ENCODE measurements around the gene ADAMTS2. TPM values are rescaled to one million over a fixed set of nuclear protein-coding genes. Genes with fewer than 3 reads are reported as not detected.

ADAMTS2 gene
- total and polyA plus RNA-seq, 2 donors from 2014 or later: 2.0 to 13.6 TPM

DNA sequence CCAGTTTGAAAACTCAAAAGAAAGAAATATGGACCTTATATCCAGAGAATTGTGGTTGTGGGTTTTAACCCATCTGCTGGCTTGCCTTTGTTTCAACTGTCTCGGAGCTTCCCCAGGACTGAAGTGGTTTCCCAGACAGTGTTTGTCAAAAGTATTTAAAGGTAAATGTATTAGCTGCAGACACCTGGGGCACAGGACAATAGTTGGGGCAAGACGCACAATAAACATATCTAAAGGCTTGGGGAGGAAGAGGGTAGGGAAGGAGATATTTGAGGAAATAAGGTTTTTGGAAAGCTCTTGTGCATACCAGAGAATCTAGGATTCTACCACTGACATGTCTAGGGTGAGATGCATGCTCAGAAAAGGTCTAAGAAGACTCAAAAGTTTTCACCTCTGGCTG lies 99.0 kb downstream of the ADAMTS2 start:
- no peak overlapping the region for H3K4me3 ChIP-seq (ENCODE audit: low read length in 3 of 3)
- no peaks in the 10 kb centered on the region for H3K9me3 ChIP-seq (ENCODE audit: control insufficient read depth in 2 of 3, insufficient read depth in 1 of 3, low read length in 3 of 3)
- no peak for DNase-seq
- TF ChIP-seq, protein P1, sequence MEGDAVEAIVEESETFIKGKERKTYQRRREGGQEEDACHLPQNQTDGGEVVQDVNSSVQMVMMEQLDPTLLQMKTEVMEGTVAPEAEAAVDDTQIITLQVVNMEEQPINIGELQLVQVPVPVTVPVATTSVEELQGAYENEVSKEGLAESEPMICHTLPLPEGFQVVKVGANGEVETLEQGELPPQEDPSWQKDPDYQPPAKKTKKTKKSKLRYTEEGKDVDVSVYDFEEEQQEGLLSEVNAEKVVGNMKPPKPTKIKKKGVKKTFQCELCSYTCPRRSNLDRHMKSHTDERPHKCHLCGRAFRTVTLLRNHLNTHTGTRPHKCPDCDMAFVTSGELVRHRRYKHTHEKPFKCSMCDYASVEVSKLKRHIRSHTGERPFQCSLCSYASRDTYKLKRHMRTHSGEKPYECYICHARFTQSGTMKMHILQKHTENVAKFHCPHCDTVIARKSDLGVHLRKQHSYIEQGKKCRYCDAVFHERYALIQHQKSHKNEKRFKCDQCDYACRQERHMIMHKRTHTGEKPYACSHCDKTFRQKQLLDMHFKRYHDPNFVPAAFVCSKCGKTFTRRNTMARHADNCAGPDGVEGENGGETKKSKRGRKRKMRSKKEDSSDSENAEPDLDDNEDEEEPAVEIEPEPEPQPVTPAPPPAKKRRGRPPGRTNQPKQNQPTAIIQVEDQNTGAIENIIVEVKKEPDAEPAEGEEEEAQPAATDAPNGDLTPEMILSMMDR (IDR thresholded peaks at IDR 0.05; ENCODE audit: borderline replicate concordance, extremely low read depth, insufficient read depth): no peak
- FAIRE-seq: no peak
- H3K9ac ChIP-seq (ENCODE audit: low read length in 3 of 3): no peak overlapping the region
- intact Hi-C loops (cut with DNase I): no loop called here
- no peaks in the 10 kb centered on the region for H3K27me3 ChIP-seq (ENCODE audit: control insufficient read depth, insufficient read depth, low read length)
- no peaks in the 10 kb centered on the region for H3K4me1 ChIP-seq (ENCODE audit: control insufficient read depth in 2 of 3, insufficient read depth in 2 of 3, low read depth in 1 of 3, low read length in 3 of 3)
- no peaks in the 10 kb centered on the region for H3K36me3 ChIP-seq (ENCODE audit: control insufficient read depth in 2 of 3, insufficient read depth in 3 of 3, low read length in 3 of 3)
- H3K27ac ChIP-seq (ENCODE audit: low read depth in 2 of 2, low read length in 2 of 2): no peak overlapping the region

DNA sequence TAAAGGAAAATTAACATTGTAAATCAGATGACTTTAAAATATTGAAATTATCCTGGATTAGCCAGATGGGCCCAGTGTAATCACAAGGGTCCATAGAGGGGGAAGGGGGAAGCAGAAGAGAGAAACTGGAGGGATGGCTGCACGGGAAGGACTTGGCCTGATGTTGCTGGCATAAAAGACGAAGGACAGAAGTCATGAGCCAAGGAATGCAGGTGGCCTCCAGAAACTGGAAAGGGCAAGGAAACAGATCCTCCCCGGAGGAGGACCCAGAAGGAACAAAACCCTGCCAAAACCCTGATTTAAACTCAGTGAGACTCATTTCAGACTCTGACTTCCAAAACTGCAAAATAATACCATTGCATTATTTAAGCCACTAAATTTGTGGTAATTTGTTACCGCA lies 100.2 kb downstream of the ADAMTS2 start:
- Histone ChIP-seq H3K27me3 (ENCODE audit: control insufficient read depth, insufficient read depth, low read length) (no peaks in the 10 kb centered on the region), H3K36me3 (ENCODE audit: control insufficient read depth in 2 of 3, insufficient read depth in 3 of 3, low read length in 3 of 3) (no peaks in the 10 kb centered on the region), H3K4me3 (ENCODE audit: low read length in 3 of 3) (no peak overlapping the region), H3K9ac (ENCODE audit: low read length in 3 of 3) (no peak overlapping the region), H3K27ac (ENCODE audit: low read depth in 2 of 2, low read length in 2 of 2) (no peak overlapping the region), H3K9me3 (ENCODE audit: control insufficient read depth in 2 of 3, insufficient read depth in 1 of 3, low read length in 3 of 3) (no peaks in the 10 kb centered on the region), H3K4me1 (ENCODE audit: control insufficient read depth in 2 of 3, insufficient read depth in 2 of 3, low read depth in 1 of 3, low read length in 3 of 3) (peaks cover 0 to 3% (median 0%) of the 10 kb centered on the region in 3 donors)
- intact Hi-C loops (cut with DNase I): no loop called here
- FAIRE-seq (no peak), DNase-seq (peak in 1 of 5 donors; percentile 8)
- TF ChIP-seq, protein P1 (IDR thresholded peaks at IDR 0.05; ENCODE audit: borderline replicate concordance, extremely low read depth, insufficient read depth): no peak

DNA sequence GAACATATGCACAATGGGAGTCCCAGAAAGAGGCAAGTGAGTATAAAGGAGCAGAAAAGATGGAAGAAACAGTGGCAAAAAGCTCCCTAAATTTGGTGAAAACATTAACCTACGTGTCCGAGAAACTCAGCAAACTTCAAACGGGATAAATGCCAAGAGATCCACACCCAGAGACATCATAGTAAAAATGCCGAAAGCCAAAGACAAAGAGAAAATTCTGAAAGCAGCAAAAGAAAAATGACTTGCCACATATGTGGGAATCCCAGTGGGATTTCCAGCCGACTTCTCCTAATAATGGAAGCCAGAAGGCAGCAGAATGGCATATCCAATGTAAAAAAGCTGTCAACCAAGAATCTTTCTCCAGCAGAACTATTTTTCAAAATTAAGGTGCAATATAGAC lies 101.2 kb downstream of the ADAMTS2 start:
- no peaks in the 10 kb centered on the region for H3K9me3 ChIP-seq (ENCODE audit: control insufficient read depth in 2 of 3, insufficient read depth in 1 of 3, low read length in 3 of 3)
- no peak overlapping the region for H3K4me3 ChIP-seq (ENCODE audit: low read length in 3 of 3)
- H3K27ac ChIP-seq (ENCODE audit: low read depth in 2 of 2, low read length in 2 of 2): no peak overlapping the region
- no peaks in the 10 kb centered on the region for H3K27me3 ChIP-seq (ENCODE audit: control insufficient read depth, insufficient read depth, low read length)
- TF ChIP-seq, protein P1 (IDR thresholded peaks at IDR 0.05; ENCODE audit: borderline replicate concordance, extremely low read depth, insufficient read depth): no peak
- no peaks in the 10 kb centered on the region for H3K36me3 ChIP-seq (ENCODE audit: control insufficient read depth in 2 of 3, insufficient read depth in 3 of 3, low read length in 3 of 3)
- no peak for DNase-seq
- H3K4me1 ChIP-seq (ENCODE audit: control insufficient read depth in 2 of 3, insufficient read depth in 2 of 3, low read depth in 1 of 3, low read length in 3 of 3): peaks cover 0 to 3% (median 0%) of the 10 kb centered on the region in 3 donors
- no peak overlapping the region for H3K9ac ChIP-seq (ENCODE audit: low read length in 3 of 3)
- intact Hi-C loops (cut with DNase I): no loop called here
- no peak for FAIRE-seq

DNA sequence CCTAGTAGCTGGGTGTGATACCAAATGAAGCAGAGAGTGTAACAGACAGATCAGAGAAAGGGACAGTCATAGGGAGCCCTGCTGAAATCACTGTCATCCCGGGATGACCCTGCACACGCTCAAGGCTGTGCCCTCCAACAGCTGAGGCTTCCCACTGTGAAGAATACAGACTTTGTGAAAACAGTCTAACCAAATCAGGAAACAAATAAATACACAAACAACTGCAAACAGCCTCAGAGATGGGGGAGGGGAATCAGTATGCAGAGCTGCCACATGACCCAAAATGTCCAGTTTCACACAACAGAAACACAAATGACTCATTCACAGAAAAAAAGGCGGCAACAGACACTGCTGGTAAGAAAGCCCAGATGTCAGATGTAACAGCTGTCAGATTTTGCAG lies 101.9 kb downstream of the ADAMTS2 start:
- no peak overlapping the region for H3K27ac ChIP-seq (ENCODE audit: low read depth in 2 of 2, low read length in 2 of 2)
- no peaks in the 10 kb centered on the region for H3K27me3 ChIP-seq (ENCODE audit: control insufficient read depth, insufficient read depth, low read length)
- H3K9ac ChIP-seq (ENCODE audit: low read length in 3 of 3): no peak overlapping the region
- TF ChIP-seq, protein P1 (IDR thresholded peaks at IDR 0.05; ENCODE audit: borderline replicate concordance, extremely low read depth, insufficient read depth): no peak
- DNase-seq (peak in 3 of 5 donors; percentile 18 to 71 (median 30)), FAIRE-seq (no peak)
- peaks cover 0 to 3% (median 0%) of the 10 kb centered on the region in 3 donors for H3K4me1 ChIP-seq (ENCODE audit: control insufficient read depth in 2 of 3, insufficient read depth in 2 of 3, low read depth in 1 of 3, low read length in 3 of 3)
- no peak overlapping the region for H3K4me3 ChIP-seq (ENCODE audit: low read length in 3 of 3)
- intact Hi-C loops (cut with DNase I): no loop called here
- no peaks in the 10 kb centered on the region for H3K9me3 ChIP-seq (ENCODE audit: control insufficient read depth in 2 of 3, insufficient read depth in 1 of 3, low read length in 3 of 3)
- H3K36me3 ChIP-seq (ENCODE audit: control insufficient read depth in 2 of 3, insufficient read depth in 3 of 3, low read length in 3 of 3): no peaks in the 10 kb centered on the region

Measured in kidney (tissue), 14 donors.